GM12875 (cell line): Measurements from ENCODE around the gene ZACN.

Experiments
- H3K4me3 ChIP-seq: one replicate; pipeline ENCODE4 v1.5.1; 2011; ENCODE audit warnings: low read depth, low read length, control low read depth
- TF ChIP-seq, protein P1 (sequence below): IDR thresholded peaks from 2 replicates; pipeline ENCODE4 v1.5.1; 2011; ENCODE audit warnings: low read depth, mild to moderate bottlenecking, control low read depth, inconsistent platforms, low read length, moderate library complexity, borderline replicate concordance; ENCODE audit not compliant: insufficient read depth

Gene ZACN

DNA sequence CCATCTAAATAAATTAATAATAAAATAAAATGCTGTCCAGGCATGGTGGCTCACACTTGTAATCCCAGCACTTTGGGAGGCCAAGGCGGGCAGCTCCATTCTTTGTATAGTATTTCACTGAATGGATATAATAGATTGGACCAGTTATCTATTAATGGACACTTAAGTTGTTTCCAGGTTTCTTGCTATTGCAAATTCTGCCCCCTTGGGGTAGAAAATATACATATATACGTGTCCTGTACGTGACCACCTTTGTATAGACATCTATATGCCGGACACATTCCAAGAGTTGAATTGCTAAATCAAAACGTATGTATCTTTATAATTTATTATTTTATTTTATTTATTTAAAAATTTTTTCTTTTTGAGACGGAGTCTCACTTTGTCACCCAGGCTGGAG is 28.5 kb downstream of the ZACN start:
- TF ChIP-seq, protein P1, sequence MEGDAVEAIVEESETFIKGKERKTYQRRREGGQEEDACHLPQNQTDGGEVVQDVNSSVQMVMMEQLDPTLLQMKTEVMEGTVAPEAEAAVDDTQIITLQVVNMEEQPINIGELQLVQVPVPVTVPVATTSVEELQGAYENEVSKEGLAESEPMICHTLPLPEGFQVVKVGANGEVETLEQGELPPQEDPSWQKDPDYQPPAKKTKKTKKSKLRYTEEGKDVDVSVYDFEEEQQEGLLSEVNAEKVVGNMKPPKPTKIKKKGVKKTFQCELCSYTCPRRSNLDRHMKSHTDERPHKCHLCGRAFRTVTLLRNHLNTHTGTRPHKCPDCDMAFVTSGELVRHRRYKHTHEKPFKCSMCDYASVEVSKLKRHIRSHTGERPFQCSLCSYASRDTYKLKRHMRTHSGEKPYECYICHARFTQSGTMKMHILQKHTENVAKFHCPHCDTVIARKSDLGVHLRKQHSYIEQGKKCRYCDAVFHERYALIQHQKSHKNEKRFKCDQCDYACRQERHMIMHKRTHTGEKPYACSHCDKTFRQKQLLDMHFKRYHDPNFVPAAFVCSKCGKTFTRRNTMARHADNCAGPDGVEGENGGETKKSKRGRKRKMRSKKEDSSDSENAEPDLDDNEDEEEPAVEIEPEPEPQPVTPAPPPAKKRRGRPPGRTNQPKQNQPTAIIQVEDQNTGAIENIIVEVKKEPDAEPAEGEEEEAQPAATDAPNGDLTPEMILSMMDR = 0 out of 2 replicates have a peak, but pooled peaks have one; percentile 15
- no peak overlapping the region for H3K4me3 ChIP-seq

DNA sequence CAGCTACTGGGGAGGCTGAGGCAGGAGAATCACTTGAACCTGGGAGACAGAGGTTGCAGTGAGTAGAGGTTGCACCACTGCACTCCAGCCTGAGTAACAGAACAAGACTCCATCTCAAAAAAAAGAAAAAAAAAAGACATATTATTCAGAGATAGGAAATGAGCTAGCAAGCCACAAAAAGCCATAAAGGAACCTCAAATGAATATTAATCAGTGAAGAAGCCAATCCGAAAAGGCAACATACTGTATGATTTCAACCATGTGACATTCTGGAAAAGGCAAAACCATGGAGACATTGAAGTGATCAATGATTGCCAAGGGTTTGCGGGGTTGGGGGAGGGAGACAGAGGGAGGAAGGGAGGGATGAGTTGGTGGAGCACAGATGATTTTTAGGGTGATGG is 33.0 kb downstream of the ZACN start:
- H3K4me3 ChIP-seq = no peak overlapping the region
- TF ChIP-seq, protein P1 = no peak

- H3K4me3 ChIP-seq = no peak overlapping the region
- TF ChIP-seq, protein P1 = no peak
These were observed 36.3 kb downstream of the ZACN start for GRCh38 chr17:76115138-76115754.

DNA sequence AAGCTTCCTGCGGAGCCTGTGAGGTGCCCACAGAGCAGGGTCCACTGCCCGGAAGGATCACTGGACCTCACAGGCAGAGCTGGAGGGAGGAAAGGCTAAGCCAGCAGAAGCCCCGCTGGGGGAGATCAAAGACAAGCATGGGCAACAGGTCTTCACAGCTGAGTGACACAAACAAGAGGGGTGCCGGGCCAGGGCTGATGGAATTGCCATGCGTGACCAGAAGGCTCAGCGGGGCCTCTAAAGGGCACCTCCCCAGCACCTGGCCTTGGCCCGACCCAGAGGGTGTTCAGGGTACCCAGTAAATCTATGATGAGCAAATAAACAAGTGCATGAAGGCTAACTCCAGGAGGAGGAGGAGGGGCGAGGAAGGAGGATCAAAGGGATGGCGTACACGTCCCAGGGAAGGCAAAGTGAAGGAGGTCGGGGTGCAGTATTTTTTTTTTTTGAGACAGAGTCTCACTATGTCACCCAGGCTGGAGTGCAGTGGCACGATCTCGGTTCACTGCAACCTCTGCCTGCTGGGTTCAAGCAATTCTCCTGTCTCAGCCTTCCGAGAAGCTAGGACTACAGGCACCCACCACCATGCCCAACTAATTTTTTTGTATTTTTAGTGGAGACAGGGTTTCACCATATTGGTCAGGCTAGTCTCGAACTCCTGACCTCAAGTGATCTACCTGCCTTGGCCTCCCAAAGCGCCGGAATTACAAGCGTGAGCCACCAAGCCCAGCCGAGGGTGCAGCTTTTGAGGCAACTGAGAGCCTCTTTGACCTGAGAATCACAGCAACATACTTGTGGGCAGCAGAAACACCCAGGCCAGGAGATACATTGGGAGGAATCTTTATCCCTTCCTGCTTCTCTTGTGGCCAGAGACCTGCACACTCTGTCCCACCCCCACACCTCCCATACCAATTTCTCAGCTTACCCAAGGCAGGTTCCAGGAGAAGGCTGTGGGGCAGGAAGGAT is 40.7 kb downstream of the ZACN start:
- no peak overlapping the region for H3K4me3 ChIP-seq
- TF ChIP-seq, protein P1 = no peak

DNA sequence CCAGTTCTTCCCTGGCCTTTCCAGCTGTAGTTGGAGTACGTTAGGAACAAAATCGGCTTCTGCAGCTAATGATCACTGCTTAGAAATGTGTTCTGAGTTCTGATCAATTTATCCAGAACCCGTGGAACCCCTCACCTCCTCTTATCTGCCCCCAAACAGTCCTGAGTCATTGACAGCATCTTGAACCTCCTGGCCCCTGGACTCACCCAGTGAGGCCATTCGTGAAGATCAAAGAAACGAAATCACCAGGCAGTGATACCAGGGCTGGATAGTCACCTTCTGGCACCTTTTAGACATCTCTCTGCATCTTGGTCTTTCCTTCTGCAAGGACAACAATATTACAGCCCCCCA is 41.7 kb downstream of the ZACN start:
- no peak overlapping the region for H3K4me3 ChIP-seq
- TF ChIP-seq, protein P1 = no peak

- TF ChIP-seq, protein P1 = no peak
- H3K4me3 ChIP-seq = peak overlapping the region; percentile 43
These were observed 43.0 kb downstream of the ZACN start for GRCh38 chr17:76121932-76122430.
